Immature natural killer cell (primary cell): ENCODE results near the gene PCDHA4. TPM values are rescaled to one million over a fixed set of nuclear protein-coding genes. Genes with fewer than 3 reads are reported as not detected.
"Not testable (repeated sequence)": the region's sequence is repeated elsewhere in the genome, so short reads cannot be mapped to it uniquely, and the experiment has no call there.

ENCODE experiments used
- DNase-seq, 3 donors: peaks; one replicate each; pipeline ENCODE4 v3.0.0; 2022; ENCODE audit warnings: mixed read lengths in 1 of 3
- H3K27ac Mint-ChIP-seq, 6 donors: one replicate each; pipeline ENCODE4 v1.8.0; 2020; ENCODE audit warnings: mixed read lengths in 6 of 6, mild to moderate bottlenecking in 5 of 6, inconsistent platforms in 4 of 6, moderate library complexity in 3 of 6
- H3K27me3 Mint-ChIP-seq, 3 donors: one replicate each; pipeline ENCODE4 v1.8.0; 2020 to 2021; ENCODE audit warnings: low read depth in 3 of 3, mild to moderate bottlenecking in 3 of 3, mixed read lengths in 3 of 3, moderate library complexity in 3 of 3, inconsistent platforms in 1 of 3
- H3K36me3 Mint-ChIP-seq, 3 donors: one replicate each; pipeline ENCODE4 v1.8.0; 2020; ENCODE audit warnings: mixed read lengths in 3 of 3, inconsistent platforms in 2 of 3, mild to moderate bottlenecking in 2 of 3
- H3K4me1 Mint-ChIP-seq, 2 donors: one replicate each; pipeline ENCODE4 v1.8.0; 2020; ENCODE audit warnings: inconsistent platforms in 2 of 2, mild to moderate bottlenecking in 2 of 2, mixed read lengths in 2 of 2, moderate library complexity in 1 of 2
- H3K4me3 Mint-ChIP-seq, 5 donors: one replicate each; pipeline ENCODE4 v1.8.0; 2020; ENCODE audit warnings: mild to moderate bottlenecking in 5 of 5, mixed read lengths in 5 of 5, inconsistent platforms in 3 of 5, moderate library complexity in 3 of 5
- H3K9me3 Mint-ChIP-seq, 6 donors: one replicate each; pipeline ENCODE4 v1.8.0; 2020; ENCODE audit warnings: mild to moderate bottlenecking in 6 of 6, mixed read lengths in 6 of 6, inconsistent platforms in 4 of 6, moderate library complexity in 3 of 6
- polyA plus RNA-seq, 3 donors: library from polyadenylated mRNA; unstranded; fragments of 300-500 nt; fragmentation: Illumina TruSeq; gene quantifications; one replicate each; pipeline ENCODE4 v1.2.3, GENCODE V29; 2021

PCDHA4 gene
- polyA plus RNA-seq, 3 donors from 2014 or later: not detected

GRCh38 chr5:140829511-140830501, 22.9 kb downstream of the PCDHA4 start:
- Mint-ChIP-seq H3K36me3 (peaks cover 0 to 14% (median 0%) of the 10 kb centered on the region in 3 donors), H3K9me3 (peaks cover 7 to 66% (median 38%) of the 10 kb centered on the region in 6 donors), H3K27me3 (peaks cover 15 to 29% (median 25%) of the 10 kb centered on the region in 3 donors)
- not testable (repeated sequence) for H3K27ac Mint-ChIP-seq, H3K4me1 Mint-ChIP-seq, DNase-seq, H3K4me3 Mint-ChIP-seq

- Mint-ChIP-seq H3K4me1 (no peaks in the 10 kb centered on the region), H3K36me3 (peaks cover 0 to 5% (median 0%) of the 10 kb centered on the region in 3 donors), H3K27ac (no peak within 1 kb of the TSS), H3K4me3 (peak within 1 kb of the TSS in 1 of 5 donors; percentile 15), H3K27me3 (peaks cover 2 to 20% (median 15%) of the 10 kb centered on the region in 3 donors), H3K9me3 (peaks cover 6 to 41% (median 23%) of the 10 kb centered on the region in 6 donors)
- no peak for DNase-seq
These were observed 27.1 kb downstream of the PCDHA4 start, which contains the start of gene PCDHA7 for GRCh38 chr5:140833993-140834392. Gene PCDHA7 (plus strand): TSS chr5:140834269. CDS start chr5:140834384, 115 bp downstream.

- H3K9me3 Mint-ChIP-seq: peaks cover 4 to 40% (median 21%) of the 10 kb centered on the region in 6 donors
These were observed 27.7 kb downstream of the PCDHA4 start for GRCh38 chr5:140834439-140835008.

GRCh38 chr5:140835622-140836510, 29.0 kb downstream of the PCDHA4 start:
- H3K27me3 Mint-ChIP-seq: peaks cover 10 to 17% (median 14%) of the 10 kb centered on the region in 3 donors
- H3K27ac Mint-ChIP-seq: no peak overlapping the region
- DNase-seq: no peak
- peaks cover 0 to 5% (median 0%) of the 10 kb centered on the region in 3 donors for H3K36me3 Mint-ChIP-seq
- no peaks in the 10 kb centered on the region for H3K4me1 Mint-ChIP-seq
- no peak overlapping the region for H3K4me3 Mint-ChIP-seq
- H3K9me3 Mint-ChIP-seq: peaks cover 9 to 44% (median 22%) of the 10 kb centered on the region in 6 donors

More at GRCh38 chr5:140834439-140835008, 27.7 kb downstream of the PCDHA4 start:
- Mint-ChIP-seq H3K4me3 (peak overlapping the region in 1 of 5 donors; percentile 15), H3K27me3 (peaks cover 2 to 20% (median 14%) of the 10 kb centered on the region in 3 donors)
- not testable (repeated sequence) for DNase-seq, H3K4me1 Mint-ChIP-seq, H3K27ac Mint-ChIP-seq, H3K36me3 Mint-ChIP-seq

GRCh38 chr5:140840978-140841962, 34.4 kb downstream of the PCDHA4 start, which contains the start of gene PCDHA8:
Gene PCDHA8 (plus strand): TSS chr5:140841187. CDS start chr5:140841322, 135 bp downstream.
- H3K4me1 Mint-ChIP-seq: peaks cover 0 to 2% of the 10 kb centered on the region in 2 donors
- peaks cover 0 to 8% (median 8%) of the 10 kb centered on the region in 3 donors for H3K27me3 Mint-ChIP-seq
- no peak within 1 kb of the TSS for H3K27ac Mint-ChIP-seq
- DNase-seq: no peak
- peaks cover 0 to 3% (median 0%) of the 10 kb centered on the region in 3 donors for H3K36me3 Mint-ChIP-seq
- H3K9me3 Mint-ChIP-seq: peaks cover 9 to 29% (median 18%) of the 10 kb centered on the region in 6 donors
- peak within 1 kb of the TSS in 1 of 5 donors; percentile 41 for H3K4me3 Mint-ChIP-seq

GRCh38 chr5:140842798-140843733, 36.2 kb downstream of the PCDHA4 start:
- H3K9me3 Mint-ChIP-seq: peaks cover 11 to 31% (median 20%) of the 10 kb centered on the region in 6 donors
- H3K36me3 Mint-ChIP-seq: peaks cover 0 to 3% (median 0%) of the 10 kb centered on the region in 3 donors
- H3K4me3 Mint-ChIP-seq: no peak overlapping the region
- peaks cover 5 to 8% (median 6%) of the 10 kb centered on the region in 3 donors for H3K27me3 Mint-ChIP-seq
- DNase-seq: no peak
- no peak overlapping the region for H3K27ac Mint-ChIP-seq
- peaks cover 0 to 2% of the 10 kb centered on the region in 2 donors for H3K4me1 Mint-ChIP-seq

- DNase-seq, H3K36me3 Mint-ChIP-seq, H3K4me3 Mint-ChIP-seq, H3K27me3 Mint-ChIP-seq, H3K4me1 Mint-ChIP-seq, H3K27ac Mint-ChIP-seq: not testable (repeated sequence)
- peaks cover 0 to 17% (median 6%) of the 10 kb centered on the region in 6 donors for H3K9me3 Mint-ChIP-seq
These were observed 41.6 kb downstream of the PCDHA4 start, which contains the start of gene PCDHA9 for GRCh38 chr5:140848139-140849102. Gene PCDHA9 (plus strand): TSS chr5:140848382. CDS start chr5:140848496, 114 bp downstream.

GRCh38 chr5:140849831-140850634, 43.2 kb downstream of the PCDHA4 start:
- not testable (repeated sequence) for H3K4me1 Mint-ChIP-seq, H3K27me3 Mint-ChIP-seq, DNase-seq, H3K4me3 Mint-ChIP-seq, H3K36me3 Mint-ChIP-seq, H3K27ac Mint-ChIP-seq
- peaks cover 0 to 14% (median 6%) of the 10 kb centered on the region in 6 donors for H3K9me3 Mint-ChIP-seq

- Mint-ChIP-seq H3K36me3 (peaks cover 0 to 4% (median 0%) of the 10 kb centered on the region in 3 donors), H3K4me1 (no peaks in the 10 kb centered on the region), H3K9me3 (peaks cover 1 to 24% (median 12%) of the 10 kb centered on the region in 6 donors), H3K27me3 (peaks cover 0 to 5% (median 3%) of the 10 kb centered on the region in 3 donors), H3K27ac (no peak within 1 kb of the TSS), H3K4me3 (no peak within 1 kb of the TSS)
- DNase-seq: no peak
These were observed 49.2 kb downstream of the PCDHA4 start, which contains the start of gene PCDHA10 for GRCh38 chr5:140855772-140856674. Gene PCDHA10 (plus strand): TSS chr5:140855897. CDS start chr5:140856049, 152 bp downstream.
